K562 (cell line): ENCODE data around the gene WDR55. TPM values are rescaled to one million over a fixed set of nuclear protein-coding genes. Genes with fewer than 3 reads are reported as not detected.

Source experiments
- ATAC-seq: fragments of 200-7000 bp; cut with Tn5 transposase; 3 replicates; pipeline ENCODE4 v1.9.1; 2020; ENCODE audit warnings: moderate library complexity
- BruUV-seq: library from RNA; stranded (reverse); fragments of 400-500 nt; replicated peaks from 2 replicates; lab custom pipeline; 2021; lab: Mats Ljungman, UMichigan
- CTCF ChIA-PET: fragments of 300-600 bp; formaldehyde crosslinking; extraction: SDS; loops from one replicate; lab custom pipeline; 2021; ENCODE audit warnings: low intra/inter-chr PET ratio; lab: Yijun Ruan, JAX
- POLR2A ChIA-PET: fragments of 300-600, 350-650 bp; sonication (Branson Sonifier 250); formaldehyde crosslinking; extraction: SDS; loops from one replicate; lab custom pipeline; 2021; ENCODE audit warnings: antibody characterized with exemption, inconsistent platforms; lab: Yijun Ruan, JAX
- DNase-seq, 4 experiments: peaks; one replicate each; pipeline versions ENCODE4 v3.0.0 to v3.0.0-alpha.2; 2011 to 2018; ENCODE audit warnings: low spot score in 3 of 4, mixed read lengths in 3 of 4; ENCODE audit errors: extremely low read depth in 1 of 4
- FAIRE-seq: peaks from 2 replicates; lab custom pipeline; 2011; peaks lifted over from hg19 to GRCh38; lab: Jason Lieb, UNC
- H2AFZ ChIP-seq: 2 replicates; pipeline ENCODE4 v1.6.0; 2011; ENCODE audit warnings: low read depth, low read length, control low read depth, inconsistent platforms
- H3K27ac ChIP-seq: fragments of 200-600 bp; 3 replicates; pipeline ENCODE4 v1.8.0; 2011; ENCODE audit warnings: low read depth, mild to moderate bottlenecking, control low read depth, inconsistent platforms, low read length, moderate library complexity, mixed read lengths; ENCODE audit errors: extremely low read depth
- H3K27me3 ChIP-seq, 2 experiments: fragments of 300-600 bp in 1 of 2; 2 replicates in 1 of 2; 3 replicates in 1 of 2; pipeline versions ENCODE4 v1.6.0 to v1.8.0; 2011; ENCODE audit warnings: inconsistent platforms in 2 of 2, low read length in 2 of 2, mild to moderate bottlenecking in 1 of 2, mixed read lengths in 1 of 2, moderate library complexity in 1 of 2; ENCODE audit not compliant: control insufficient read depth in 2 of 2, insufficient read depth in 2 of 2
- H3K36me3 ChIP-seq: fragments of 300-600 bp; 3 replicates; pipeline ENCODE4 v1.8.0; 2011; ENCODE audit warnings: mild to moderate bottlenecking, low read length, inconsistent platforms; ENCODE audit not compliant: control insufficient read depth, insufficient read depth
- H3K4me1 ChIP-seq, 2 experiments: fragments of 200-600 bp in 1 of 2; replicated peaks in 1 of 2; 2 replicates in 1 of 2; 3 replicates in 1 of 2; pipeline versions ENCODE4 v1.5.1 to v1.8.0; 2011; ENCODE audit warnings: inconsistent platforms in 2 of 2, low read length in 2 of 2, mild to moderate bottlenecking in 1 of 2, mixed read lengths in 1 of 2, moderate library complexity in 1 of 2; ENCODE audit not compliant: control insufficient read depth in 2 of 2, insufficient read depth in 2 of 2
- H3K4me2 ChIP-seq: 2 replicates; pipeline ENCODE4 v1.6.1; 2011; ENCODE audit warnings: low read length, control low read depth, inconsistent platforms, mixed read lengths; ENCODE audit not compliant: insufficient read depth
- H3K4me3 ChIP-seq: fragments of 200-600 bp; sonication (generic), shearing (Covaris generic); 2 replicates; pipeline ENCODE4 v1.5.1; 2016; ENCODE audit warnings: control low read depth, inconsistent platforms
- H3K79me2 ChIP-seq: fragments of 200-600 bp; 3 replicates; pipeline ENCODE4 v1.8.0; 2011; ENCODE audit warnings: low read length, inconsistent platforms; ENCODE audit not compliant: control insufficient read depth, insufficient read depth
- H3K9ac ChIP-seq, 2 experiments: 2 replicates each; pipeline versions ENCODE4 v1.6.0 to v1.6.1; 2011; ENCODE audit warnings: low read depth in 2 of 2, low read length in 2 of 2, control low read depth in 1 of 2, inconsistent platforms in 1 of 2, mild to moderate bottlenecking in 1 of 2, mixed read lengths in 1 of 2; ENCODE audit not compliant: insufficient read depth in 1 of 2
- H3K9me1 ChIP-seq: one replicate; pipeline ENCODE4 v1.6.0; 2011; ENCODE audit warnings: inconsistent platforms, mild to moderate bottlenecking, low read length, moderate library complexity; ENCODE audit not compliant: control insufficient read depth, insufficient read depth
- H3K9me3 ChIP-seq: replicated peaks from 2 replicates; pipeline ENCODE4 v1.5.1; 2011; ENCODE audit warnings: low read depth, low read length, inconsistent platforms; ENCODE audit not compliant: control insufficient read depth, insufficient read depth
- H4K20me1 ChIP-seq: replicated peaks from 2 replicates; pipeline ENCODE4 v1.6.1; 2011; ENCODE audit warnings: low read length, inconsistent platforms, mixed read lengths; ENCODE audit not compliant: control insufficient read depth, insufficient read depth
- GTF2E2 ChIP-seq: fragments of 200-800 bp; sonication (Bioruptor generic); IDR thresholded peaks from 2 replicates; pipeline ENCODE4 v1.6.1; 2016; ENCODE audit warnings: missing genetic modification characterization, missing compliant biosample characterization
- MCM3 ChIP-seq: fragments of 450-650 bp; IDR thresholded peaks from 2 replicates; pipeline ENCODE4 v1.6.1; 2016
- POLR2AphosphoS2 ChIP-seq: IDR thresholded peaks from 2 replicates; pipeline ENCODE4 v1.6.1; 2012; ENCODE audit warnings: low read length, improper control_type of control experiment
- PRMT5 ChIP-seq: sonication (generic); formaldehyde crosslinking; IDR thresholded peaks from 2 replicates; pipeline ENCODE4 v1.5.0; 2020; ENCODE audit warnings: missing genetic modification reagents
- RAD21 ChIP-seq, 2 experiments: fragments of 250-450 bp in 1 of 2; fragments of 450-650 bp in 1 of 2; sonication (Bioruptor Pico) in 1 of 2; formaldehyde crosslinking in 1 of 2; IDR thresholded peaks in 1 of 2; conservative IDR thresholded peaks in 1 of 2; 2 replicates each; pipeline versions ENCODE4 v1.4.0 to v1.8.0; 2020 to 2022; ENCODE audit warnings: mild to moderate bottlenecking in 2 of 2, moderate library complexity in 1 of 2
- WGBS: fragments of 100-300 bp; shearing (Covaris generic); methylation state at CpG from one replicate; pipeline ENCODE4 v1.1.6; 2016; ENCODE audit warnings: low coverage, mixed read lengths; ENCODE audit not compliant: insufficient coverage; ENCODE audit errors: missing lambda C conversion rate; 5-methylcytosine and 5-hydroxymethylcytosine counted together
- in situ Hi-C: fragments of 300-500 bp; cut with MboI; formaldehyde crosslinking; loops from 4 replicates; pipeline ENCODE4 v1.15.0; 2018; ENCODE audit warnings: inconsistent platforms, mixed read lengths
- intact Hi-C: fragments of 100-400 bp; cut with micrococcal nuclease; formaldehyde crosslinking; loops from 2 replicates; pipeline ENCODE4 v1.14.2; 2022
- polyA plus RNA-seq, 8 experiments: library from polyadenylated mRNA; depleted of rRNA in 4 of 8; stranded (reverse) in 5 of 8; unstranded in 3 of 8; fragments of >200 nt; fragmentation: Nextera tagmentation in 2 of 8; fragmentation: Illumina TruSeq in 1 of 8; extraction: Ambion mirVana in 2 of 8; extraction: Trizol in 1 of 8; gene quantifications; 2 replicates each; pipeline versions ENCODE4 v1.2.1 to v1.2.3, GENCODE V29; 2011 to 2014; ENCODE audit warnings: inconsistent platforms in 1 of 8, missing spikeins in 1 of 8
- total RNA-seq, 7 experiments: library from RNA; depleted of rRNA in 6 of 7; stranded (reverse); fragments of >200 nt in 6 of 7; fragmentation: Illumina TruSeq in 2 of 7; extraction: Trizol in 2 of 7; gene quantifications; 2 replicates each; pipeline versions ENCODE4 v1.2.1 to v1.2.3, GENCODE V29; 2011 to 2021; ENCODE audit warnings: low replicate concordance in 1 of 7
- TF ChIP-seq, protein P1 (sequence below), 3 experiments: IDR thresholded peaks in 2 of 3; conservative IDR thresholded peaks in 1 of 3; 2 replicates each; pipeline ENCODE4 v1.5.1; 2011 to 2012; ENCODE audit warnings: low read length in 3 of 3, mild to moderate bottlenecking in 3 of 3, control low read depth in 2 of 3, improper control_type of control experiment in 1 of 3, inconsistent platforms in 1 of 3, low read depth in 1 of 3, mixed read lengths in 1 of 3, moderate library complexity in 1 of 3; ENCODE audit not compliant: insufficient read depth in 2 of 3

Gene WDR55
- total and polyA plus RNA-seq, 9 of the 15 experiments (the other 6 are each of a cell fraction or from before 2014, with no cell fraction given), result 5.2 to 45.0 (median 29.3) TPM

DNA sequence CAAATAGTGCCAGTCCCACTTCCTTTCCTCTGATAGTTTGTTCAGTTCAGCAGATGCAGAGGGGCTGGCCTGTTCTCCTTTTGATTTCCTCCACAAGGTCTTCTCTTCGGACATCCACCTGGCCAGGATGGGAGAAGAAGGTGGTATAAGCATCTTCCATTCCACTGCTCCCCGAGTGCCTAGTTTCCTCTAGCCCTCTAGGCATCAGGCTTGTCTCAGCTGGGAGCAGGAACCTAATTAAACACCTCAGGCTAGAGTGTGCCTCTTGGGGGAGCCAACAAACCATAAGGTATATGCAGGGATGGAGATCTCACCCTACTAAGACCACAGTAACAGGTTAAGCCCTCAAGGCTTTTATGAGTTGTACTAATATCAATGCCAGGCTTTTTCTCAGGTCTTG lies 9.5 kb downstream of the WDR55 start:
- H3K4me1 ChIP-seq, result peaks cover 6 to 17% of the 10 kb centered on the region in 2 experiments; a peak in 4 of 5 replicates
- no peak overlapping the region for H3K27ac ChIP-seq
- DNase-seq (no peak), ATAC-seq (peak; percentile 14; the same call in 1 of the 3 replicates), FAIRE-seq (no peak)
- H3K27me3 ChIP-seq, result no peaks in the 10 kb centered on the region
- H3K4me2 ChIP-seq, result no peak overlapping the region
- 85% methylated on average over 2 of the region's 2 CpGs for WGBS
- H3K4me3 ChIP-seq, result no peak overlapping the region
- TSS peak; percentile 68 for BruUV-seq
- no peak overlapping the region for H2AFZ ChIP-seq
- H3K9ac ChIP-seq, result no peak overlapping the region
- no peaks in the 10 kb centered on the region; the same call in 2 of the 3 replicates for H3K79me2 ChIP-seq
- no peaks in the 10 kb centered on the region for H3K9me3 ChIP-seq
- TF ChIP-seq MCM3 (no peak), POLR2AphosphoS2 (peak; percentile 24; the same call in 1 of the 2 replicates), PRMT5 (no peak), GTF2E2 (no peak), RAD21 (CRISPR knock-in tag; conservative IDR thresholded peaks at IDR 0.05 in 1 of 2, IDR thresholded peaks at IDR 0.05 in 1 of 2) (peak in 1 of 2 experiments; percentile 16; a peak in 1 of 4 replicates)
- TF ChIP-seq, protein P1, sequence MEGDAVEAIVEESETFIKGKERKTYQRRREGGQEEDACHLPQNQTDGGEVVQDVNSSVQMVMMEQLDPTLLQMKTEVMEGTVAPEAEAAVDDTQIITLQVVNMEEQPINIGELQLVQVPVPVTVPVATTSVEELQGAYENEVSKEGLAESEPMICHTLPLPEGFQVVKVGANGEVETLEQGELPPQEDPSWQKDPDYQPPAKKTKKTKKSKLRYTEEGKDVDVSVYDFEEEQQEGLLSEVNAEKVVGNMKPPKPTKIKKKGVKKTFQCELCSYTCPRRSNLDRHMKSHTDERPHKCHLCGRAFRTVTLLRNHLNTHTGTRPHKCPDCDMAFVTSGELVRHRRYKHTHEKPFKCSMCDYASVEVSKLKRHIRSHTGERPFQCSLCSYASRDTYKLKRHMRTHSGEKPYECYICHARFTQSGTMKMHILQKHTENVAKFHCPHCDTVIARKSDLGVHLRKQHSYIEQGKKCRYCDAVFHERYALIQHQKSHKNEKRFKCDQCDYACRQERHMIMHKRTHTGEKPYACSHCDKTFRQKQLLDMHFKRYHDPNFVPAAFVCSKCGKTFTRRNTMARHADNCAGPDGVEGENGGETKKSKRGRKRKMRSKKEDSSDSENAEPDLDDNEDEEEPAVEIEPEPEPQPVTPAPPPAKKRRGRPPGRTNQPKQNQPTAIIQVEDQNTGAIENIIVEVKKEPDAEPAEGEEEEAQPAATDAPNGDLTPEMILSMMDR (IDR thresholded peaks at IDR 0.05 in 2 of 3, conservative IDR thresholded peaks at IDR 0.05 in 1 of 3; ENCODE audit: insufficient read depth in 2 of 3, low read depth in 1 of 3, low read length in 3 of 3), result peak in 1 of 3 experiments; percentile 16; a peak in 2 of 6 replicates
- intact Hi-C loops, result no loop called here
- POLR2A ChIA-PET, result interaction anchor here (0.8 to 3.6 kb wide), 5 partner anchors 9 to 37 kb away, joined by 3 to 12 read pairs (median 4); partner anchors contain the start of genes HARS1, HARS2, IK and NDUFA2
- H4K20me1 ChIP-seq, result no peaks in the 10 kb centered on the region
- CTCF ChIA-PET, result no interaction called here
- peaks cover 85% of the 10 kb centered on the region for H3K36me3 ChIP-seq
- in situ Hi-C loops, result no loop called here
- H3K9me1 ChIP-seq, result no peaks in the 10 kb centered on the region
